ENCODE results near the gene GLRA2.
A peak's percentile ranks its signal among the peaks of the same experiment; 100 is the strongest.

The GLRA2 gene

GRCh38 chrX:14529290-14529989 is at the start of gene GLRA2:
Gene GLRA2 (plus strand): TSS chrX:14529536. CDS start chrX:14530058, 522 bp downstream.
- no peak for DNase-seq

GRCh38 chrX:14489437-14489836 is 39.9 kb upstream of the GLRA2 start:
- no peak for DNase-seq

GRCh38 chrX:14491689-14492088 is 37.6 kb upstream of the GLRA2 start:
- no peak for DNase-seq

GRCh38 chrX:14496674-14497073 is 32.7 kb upstream of the GLRA2 start:
- DNase-seq = no peak

- DNase-seq = no peak
These were observed 32.1 kb upstream of the GLRA2 start for GRCh38 chrX:14497184-14497666.

- DNase-seq = no peak
These were observed 28.0 kb upstream of the GLRA2 start for GRCh38 chrX:14501327-14501726.

- no peak for DNase-seq
These were observed 24.3 kb upstream of the GLRA2 start for GRCh38 chrX:14504960-14505538.

GRCh38 chrX:14505648-14506047 is 23.7 kb upstream of the GLRA2 start:
- DNase-seq = no peak

GRCh38 chrX:14506866-14507265 is 22.5 kb upstream of the GLRA2 start:
- DNase-seq = no peak

GRCh38 chrX:14508025-14508690 is 21.2 kb upstream of the GLRA2 start:
- no peak for DNase-seq

- no peak for DNase-seq
These were observed 19.8 kb upstream of the GLRA2 start for GRCh38 chrX:14509325-14510057.

GRCh38 chrX:14528629-14529289 is 577 bp upstream of the GLRA2 start:
- peak; percentile 0 for DNase-seq

- DNase-seq = no peak
These were observed 4.5 kb downstream of the GLRA2 start for GRCh38 chrX:14533867-14534266.

GRCh38 chrX:14546190-14546589 is 16.9 kb downstream of the GLRA2 start:
- no peak for DNase-seq

GRCh38 chrX:14554131-14554715 is 24.9 kb downstream of the GLRA2 start:
- DNase-seq = no peak

GRCh38 chrX:14564058-14564457 is 34.7 kb downstream of the GLRA2 start:
- no peak for DNase-seq

GRCh38 chrX:14573161-14573560 is 43.8 kb downstream of the GLRA2 start:
- DNase-seq = no peak

- no peak for DNase-seq
These were observed 51.7 kb downstream of the GLRA2 start for GRCh38 chrX:14581081-14581480.

GRCh38 chrX:14584548-14584947 is 55.2 kb downstream of the GLRA2 start:
- no peak for DNase-seq

GRCh38 chrX:14590216-14590615 is 60.9 kb downstream of the GLRA2 start:
- no peak for DNase-seq

- DNase-seq = no peak
These were observed 61.5 kb downstream of the GLRA2 start for GRCh38 chrX:14590693-14591424.

GRCh38 chrX:14591976-14592375 is 62.6 kb downstream of the GLRA2 start:
- no peak for DNase-seq
